SIG-M5 treated with dmso at 0.1 percent for 504 hours (cell line): ENCODE results near the gene C19orf73.

Experiments used
- DNase-seq: peaks from one replicate; lab custom pipeline; 2025; ENCODE audit not compliant: unreplicated experiment; lab: John Stamatoyannopoulos, UW

C19orf73 gene

GRCh38 chr19:49070416-49070815, 48.5 kb downstream of the C19orf73 start:
- DNase-seq, result no peak

- no peak for DNase-seq
These were observed 49.9 kb downstream of the C19orf73 start for GRCh38 chr19:49069026-49069425.
